ENCODE data around the gene INPP5D. TPM values are rescaled to one million over a fixed set of nuclear protein-coding genes. Genes with fewer than 3 reads are reported as not detected.

The INPP5D gene
- total RNA-seq, 1 experiment from 2014 or later: 17.2 TPM

GRCh38 chr2:233193738-233194137 is 133.6 kb downstream of the INPP5D start:
- Mint-ChIP-seq H3K9me3 (peaks cover 4% of the 10 kb centered on the region), H3K36me3 (peaks cover 21% of the 10 kb centered on the region), H3K4me1 (peaks cover 3% of the 10 kb centered on the region; the same call in 1 of the 2 replicates), H3K27ac (no peak overlapping the region; the same call in none of the 2 replicates), H3K27me3 (ENCODE audit: low read depth) (no peaks in the 10 kb centered on the region), H3K4me3 (no peak overlapping the region)
- DNase-seq (ENCODE audit: low spot score) (no peak), ATAC-seq (peak; percentile 47; the same call in 1 of the 2 replicates)
- ChIA-PET POLR2A (no interaction called here), CTCF (no interaction called here)
- TF ChIP-seq ZNF138 (CRISPR knock-in tag; conservative IDR thresholded peaks at IDR 0.05): no peak
- no peak for TF ChIP-seq ATF2 (CRISPR knock-in tag; IDR thresholded peaks at IDR 0.05; ENCODE audit: borderline replicate concordance, low read depth)
- TF ChIP-seq ATF6 (CRISPR knock-in tag; IDR thresholded peaks at IDR 0.05): no peak
- no peak for TF ChIP-seq USF2 (CRISPR knock-in tag; IDR thresholded peaks at IDR 0.05)
- TF ChIP-seq CREB1 (CRISPR knock-in tag; IDR thresholded peaks at IDR 0.05): no peak
- no peak for TF ChIP-seq ARID4B (CRISPR knock-in tag; IDR thresholded peaks at IDR 0.05; ENCODE audit: borderline replicate concordance)
- TF ChIP-seq USF1 (CRISPR knock-in tag; IDR thresholded peaks at IDR 0.05): no peak

- Mint-ChIP-seq H3K4me1 (no peaks in the 10 kb centered on the region), H3K27me3 (ENCODE audit: low read depth) (peaks cover 2% of the 10 kb centered on the region; the same call in 1 of the 2 replicates), H3K36me3 (peaks cover 18% of the 10 kb centered on the region), H3K4me3 (no peak overlapping the region), H3K27ac (no peak overlapping the region), H3K9me3 (peaks cover 4% of the 10 kb centered on the region)
- ChIA-PET POLR2A (no interaction called here), CTCF (interaction anchor here (0.6 kb wide), 1 partner anchor 15 kb away, joined by 3 read pairs; no protein-coding TSS in a partner anchor)
- DNase-seq (ENCODE audit: low spot score): no peak
- TF ChIP-seq MYBL2 (CRISPR knock-in tag; IDR thresholded peaks at IDR 0.05) (no peak), ERG (CRISPR knock-in tag; IDR thresholded peaks at IDR 0.05) (no peak), ATF3 (CRISPR knock-in tag; conservative IDR thresholded peaks at IDR 0.05) (no peak), SMAD3 (CRISPR knock-in tag; IDR thresholded peaks at IDR 0.05; ENCODE audit: borderline replicate concordance) (no peak), NR2C2 (CRISPR knock-in tag; IDR thresholded peaks at IDR 0.05) (no peak), JAZF1 (CRISPR knock-in tag; IDR thresholded peaks at IDR 0.05) (no peak), ATF1 (CRISPR knock-in tag; IDR thresholded peaks at IDR 0.05) (no peak), USF1 (CRISPR knock-in tag; IDR thresholded peaks at IDR 0.05) (no peak), ESRRA (CRISPR knock-in tag; IDR thresholded peaks at IDR 0.05; ENCODE audit: borderline replicate concordance) (no peak), MLX (CRISPR knock-in tag; IDR thresholded peaks at IDR 0.05) (no peak)
- no peak for ATAC-seq
Observed at GRCh38 chr2:233195027-233195426, 134.9 kb downstream of the INPP5D start.

Measured in WTC11 (cell line).